Stomach (tissue), 9 donors: ENCODE measurements around the gene CISD3. TPM values are rescaled to one million over a fixed set of nuclear protein-coding genes. Genes with fewer than 3 reads are reported as not detected.

Experiments
- DNase-seq, 2 donors: peaks; one replicate each; pipeline versions ENCODE4 v3.0.0 to v3.0.0-alpha.2; 2013 to 2019
- H3K27ac ChIP-seq, 5 donors: fragments of 200-600 bp in 4 of 5; sonication (generic) in 4 of 5; one replicate each; pipeline ENCODE4 v1.5.1; 2013 to 2019; ENCODE audit warnings: mild to moderate bottlenecking in 1 of 5, moderate library complexity in 1 of 5
- H3K27me3 ChIP-seq, 3 donors: fragments of 200-600 bp; sonication (generic); one replicate each; pipeline ENCODE4 v1.5.1; 2017 to 2019; ENCODE audit warnings: mixed run types in 1 of 3
- H3K36me3 ChIP-seq, 4 donors: fragments of 200-600 bp; sonication (generic); 1 replicate in 3 of 4; 2 replicates in 1 of 4; pipeline ENCODE4 v1.5.1; 2016 to 2019
- H3K4me1 ChIP-seq, 4 donors: fragments of 200-600 bp; sonication (generic); one replicate each; pipeline ENCODE4 v1.5.1; 2016 to 2019
- H3K4me3 ChIP-seq, 4 donors: fragments of 200-600 bp; sonication (generic) in 3 of 4; one replicate each; pipeline ENCODE4 v1.5.1; 2016 to 2019; ENCODE audit warnings: mild to moderate bottlenecking in 1 of 4
- H3K9me3 ChIP-seq, 4 donors: fragments of 200-600 bp; sonication (generic); one replicate each; pipeline ENCODE4 v1.5.1; 2016 to 2019
- EP300 ChIP-seq: sonication (generic); formaldehyde crosslinking; IDR thresholded peaks from one replicate; pipeline ENCODE4 v1.6.1; 2017; ENCODE audit warnings: antibody characterized with exemption
- POLR2A ChIP-seq, 4 donors: fragments of 450-650 bp; IDR thresholded peaks; one replicate each; pipeline ENCODE4 v1.6.1; 2016; ENCODE audit warnings: antibody characterized with exemption in 4 of 4, control low read depth in 2 of 4, mild to moderate bottlenecking in 1 of 4, moderate library complexity in 1 of 4
- POLR2AphosphoS5 ChIP-seq, 3 donors: sonication (generic); formaldehyde crosslinking; IDR thresholded peaks; one replicate each; pipeline ENCODE4 v1.6.1; 2016; ENCODE audit warnings: antibody characterized with exemption in 3 of 3
- WGBS, 5 donors: extraction: QIAGEN DNeasy Blood & Tissue Kit in 3 of 5; methylation state at CpG; one replicate each; pipeline versions ENCODE4 v1.1.5 to v1.1.7; 2013 to 2018; 5-methylcytosine and 5-hydroxymethylcytosine counted together
- intact Hi-C: fragments of 100-400 bp; cut with DNase I; formaldehyde crosslinking; loops from one replicate; pipeline ENCODE4 v1.15.1; 2023; ENCODE audit warnings: low total_unique reads
- polyA plus RNA-seq, 3 donors: library from polyadenylated mRNA; stranded (reverse); fragments of 200-250 nt; gene quantifications; one replicate each; pipeline ENCODE4 v1.2.3, GENCODE V29; 2013
- total RNA-seq, 5 donors: library from RNA; depleted of rRNA; stranded (reverse); fragments of >200 nt; gene quantifications; one replicate each; pipeline versions ENCODE4 v1.1.0 to v1.2.3, GENCODE V29; 2014 to 2016
- TF ChIP-seq, protein P1 (sequence below), 7 experiments: fragments of 450-650 bp in 4 of 7; fragments of 200-600 bp in 3 of 7; sonication (generic) in 3 of 7; IDR thresholded peaks; one replicate each; pipeline ENCODE4 v1.5.1; 2016 to 2019; ENCODE audit warnings: antibody characterized with exemption in 7 of 7, control low read depth in 2 of 7, mild to moderate bottlenecking in 1 of 7
- donor health status: healthy with polysubstance abuse.
- donor health status: Bipolar disorder and iron deficiency.
- donor health status: healthy.

CISD3 gene
- total and polyA plus RNA-seq, 8 donors = 4.0 to 79.9 (median 33.7) TPM

DNA sequence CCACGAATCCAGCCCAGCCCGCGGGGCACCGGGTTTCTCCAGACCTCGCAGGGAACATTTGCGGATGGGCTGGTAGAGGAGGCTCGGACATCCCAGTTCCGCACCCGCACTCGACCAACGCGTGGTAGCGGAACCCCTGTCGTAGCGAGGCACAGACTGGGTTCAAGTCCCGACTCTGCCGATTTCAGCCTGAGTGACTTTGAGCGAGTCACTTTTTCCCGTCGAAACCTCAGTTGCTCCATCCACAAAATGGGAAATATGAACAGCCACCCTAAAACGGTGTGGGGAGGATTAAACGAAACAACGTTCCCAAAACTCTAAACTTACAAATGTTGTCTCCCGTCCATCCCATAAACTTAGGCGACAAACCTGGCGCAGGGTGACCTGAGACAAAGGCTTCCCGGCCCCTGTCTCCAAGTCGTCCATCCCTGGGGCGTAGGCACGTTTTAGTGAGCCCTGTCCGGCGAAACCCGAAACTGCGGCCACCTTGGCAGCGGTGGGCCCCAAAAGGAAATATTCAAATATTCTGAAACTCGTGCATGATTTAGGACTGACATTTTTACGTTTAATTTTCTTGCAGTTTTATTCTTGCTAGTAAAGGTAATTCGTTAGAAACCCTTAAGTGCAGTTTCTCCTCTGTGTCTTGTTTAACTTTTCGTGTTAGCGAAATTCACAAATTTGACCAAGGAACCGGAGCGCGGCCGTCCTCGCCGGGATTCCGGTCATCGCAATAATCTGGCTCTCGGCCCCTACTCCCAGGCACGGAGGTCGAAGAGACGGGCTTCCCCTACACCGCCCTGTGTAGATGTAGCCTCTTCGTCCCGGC lies 27.0 kb upstream of the CISD3 start:
- intact Hi-C loops = no loop called here
- WGBS, 5 donors = 1 to 2% (median 1%) methylated on average over 51 to 55 of the region's 55 CpGs
- no peaks in the 10 kb centered on the region for H3K27me3 ChIP-seq
- peak overlapping the region; percentile 90 to 99 (median 97) for H3K27ac ChIP-seq
- peaks cover 0 to 11% (median 7%) of the 10 kb centered on the region in 4 donors for H3K36me3 ChIP-seq
- DNase-seq = peak in 1 of 2 donors; percentile 39
- no peak for TF ChIP-seq POLR2AphosphoS5 (IDR thresholded peaks at IDR 0.05)
- TF ChIP-seq, protein P1, sequence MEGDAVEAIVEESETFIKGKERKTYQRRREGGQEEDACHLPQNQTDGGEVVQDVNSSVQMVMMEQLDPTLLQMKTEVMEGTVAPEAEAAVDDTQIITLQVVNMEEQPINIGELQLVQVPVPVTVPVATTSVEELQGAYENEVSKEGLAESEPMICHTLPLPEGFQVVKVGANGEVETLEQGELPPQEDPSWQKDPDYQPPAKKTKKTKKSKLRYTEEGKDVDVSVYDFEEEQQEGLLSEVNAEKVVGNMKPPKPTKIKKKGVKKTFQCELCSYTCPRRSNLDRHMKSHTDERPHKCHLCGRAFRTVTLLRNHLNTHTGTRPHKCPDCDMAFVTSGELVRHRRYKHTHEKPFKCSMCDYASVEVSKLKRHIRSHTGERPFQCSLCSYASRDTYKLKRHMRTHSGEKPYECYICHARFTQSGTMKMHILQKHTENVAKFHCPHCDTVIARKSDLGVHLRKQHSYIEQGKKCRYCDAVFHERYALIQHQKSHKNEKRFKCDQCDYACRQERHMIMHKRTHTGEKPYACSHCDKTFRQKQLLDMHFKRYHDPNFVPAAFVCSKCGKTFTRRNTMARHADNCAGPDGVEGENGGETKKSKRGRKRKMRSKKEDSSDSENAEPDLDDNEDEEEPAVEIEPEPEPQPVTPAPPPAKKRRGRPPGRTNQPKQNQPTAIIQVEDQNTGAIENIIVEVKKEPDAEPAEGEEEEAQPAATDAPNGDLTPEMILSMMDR (IDR thresholded peaks at IDR 0.05) = no peak
- TF ChIP-seq POLR2A (IDR thresholded peaks at IDR 0.05) = no peak
- TF ChIP-seq EP300 = no peak
- H3K4me3 ChIP-seq = peak overlapping the region; percentile 87 to 97 (median 94)
- H3K4me1 ChIP-seq = peaks cover 20 to 60% (median 51%) of the 10 kb centered on the region in 4 donors
- no peaks in the 10 kb centered on the region for H3K9me3 ChIP-seq

DNA sequence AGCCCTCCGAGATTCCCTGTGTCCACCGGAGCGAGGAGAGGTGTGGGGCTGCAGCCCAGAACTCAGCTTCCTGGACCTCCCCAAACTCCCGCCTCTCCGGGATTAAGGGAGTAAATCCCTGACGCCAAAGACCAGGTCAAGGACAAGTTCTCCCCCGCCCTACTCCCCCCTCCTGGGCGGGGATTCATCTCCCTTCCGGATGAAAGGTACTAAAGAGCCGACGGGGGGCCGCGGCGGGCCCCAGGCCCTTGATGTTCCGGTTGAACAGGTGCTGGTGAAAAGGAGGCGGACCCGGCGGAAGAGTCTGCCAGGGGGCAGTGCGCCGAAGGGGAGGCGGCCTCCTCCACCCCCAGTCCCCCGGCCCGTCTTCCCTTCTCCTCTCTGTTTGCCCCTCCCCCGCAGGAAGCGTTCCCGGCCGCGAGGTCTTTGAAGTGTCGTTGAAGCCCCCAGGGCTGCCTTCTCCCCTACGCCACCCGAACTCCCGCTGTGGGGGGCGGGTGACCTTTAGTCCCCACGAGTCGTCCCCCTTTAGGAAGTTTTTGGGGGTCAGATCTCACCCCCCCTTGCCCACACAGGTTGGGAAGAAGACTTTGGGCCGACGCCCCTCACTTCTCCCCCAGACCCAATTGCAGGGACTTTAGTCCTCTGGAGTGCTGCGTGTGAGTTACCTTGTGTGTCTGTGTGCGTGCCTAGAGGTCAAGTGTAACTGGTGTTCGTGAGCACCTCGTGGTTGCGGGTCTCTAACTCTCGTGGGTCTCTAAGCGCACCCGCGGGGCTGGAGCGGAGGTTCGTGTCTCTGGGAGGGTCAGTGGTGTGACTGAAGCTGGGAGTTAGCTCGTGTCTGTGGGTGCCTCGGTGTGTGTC lies 26.2 kb upstream of the CISD3 start:
- H3K4me3 ChIP-seq = peak overlapping the region; percentile 87 to 97 (median 94)
- peak; percentile 95 for DNase-seq
- no peaks in the 10 kb centered on the region for H3K9me3 ChIP-seq
- intact Hi-C loops = no loop called here
- TF ChIP-seq POLR2AphosphoS5 (IDR thresholded peaks at IDR 0.05) = peak in 2 of 3 donors; percentile 73 to 80
- TF ChIP-seq EP300 = no peak
- no peak for TF ChIP-seq POLR2A (IDR thresholded peaks at IDR 0.05)
- TF ChIP-seq, protein P1 (IDR thresholded peaks at IDR 0.05) = peak in 1 of 7 experiments; percentile 11
- 0 to 2% (median 1%) methylated on average over 32 to 50 of the region's 50 CpGs for WGBS, 5 donors
- peaks cover 2 to 19% (median 14%) of the 10 kb centered on the region in 4 donors for H3K36me3 ChIP-seq
- H3K27me3 ChIP-seq = no peaks in the 10 kb centered on the region
- H3K27ac ChIP-seq = peak overlapping the region; percentile 90 to 99 (median 97)
- H3K4me1 ChIP-seq = peaks cover 20 to 65% (median 55%) of the 10 kb centered on the region in 4 donors

DNA sequence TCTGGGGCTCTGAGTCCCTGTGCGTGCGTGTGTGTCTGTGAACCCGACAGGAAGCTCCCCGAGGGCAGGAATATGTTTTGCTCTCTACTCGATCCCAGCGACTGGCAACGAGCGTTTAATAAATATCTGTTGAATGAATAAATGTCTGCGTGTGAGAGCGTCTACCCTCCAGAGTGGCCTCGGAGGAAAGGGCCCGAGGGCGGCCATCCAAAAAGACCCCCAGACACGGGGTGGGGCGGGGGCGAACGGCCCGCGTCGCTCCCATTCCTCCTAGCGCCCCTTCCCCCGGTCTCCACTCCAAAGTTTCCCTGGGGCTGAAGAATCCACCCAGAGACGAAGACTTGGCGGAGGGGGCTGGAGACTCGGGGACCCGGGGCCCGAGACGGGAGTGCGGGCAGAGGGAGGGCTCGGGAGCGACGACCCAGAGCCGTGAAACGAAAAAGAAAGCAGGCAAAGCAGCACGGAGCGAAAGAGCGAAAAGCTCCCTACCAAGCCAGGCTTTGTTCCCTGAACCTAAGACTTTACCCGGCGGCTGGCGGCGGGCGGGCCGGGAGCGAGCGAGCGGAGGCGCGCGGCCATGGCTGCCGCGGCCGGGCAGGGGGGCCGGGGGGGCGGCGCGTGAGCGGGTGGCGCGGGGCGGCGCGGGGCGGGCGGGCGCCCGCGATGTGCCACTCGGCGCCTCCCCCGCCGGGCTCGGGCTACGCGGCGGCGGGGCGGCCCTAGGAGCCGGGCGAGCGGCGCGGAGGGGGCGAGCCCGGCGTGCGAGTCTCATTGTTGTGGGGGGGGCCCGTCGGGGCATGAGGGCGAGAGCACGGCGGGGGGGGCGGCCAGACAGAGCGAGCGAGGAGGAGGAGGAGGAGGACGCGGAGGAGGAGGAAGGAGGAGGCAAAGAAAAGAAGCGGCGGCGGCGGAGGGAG lies 25.3 kb upstream of the CISD3 start, which contains the start of gene MLLT6:
Gene MLLT6, plus strand, starts transcription at position 668 of the 917 bp plus-strand sequence. CDS start 360 bp downstream, outside the sequence.
- DNase-seq = peak; percentile 82 to 95
- Histone ChIP-seq H3K27ac (peak within 1 kb of the TSS; percentile 90 to 99 (median 97)), H3K4me1 (peaks cover 20 to 73% (median 53%) of the 10 kb centered on the region in 4 donors), H3K4me3 (peak within 1 kb of the TSS; percentile 87 to 97 (median 94)), H3K9me3 (no peaks in the 10 kb centered on the region), H3K27me3 (no peaks in the 10 kb centered on the region), H3K36me3 (peaks cover 9 to 28% (median 23%) of the 10 kb centered on the region in 4 donors)
- intact Hi-C loops = no loop called here
- 0 to 1% (median 1%) methylated on average over 44 to 95 of the region's 100 CpGs for WGBS, 5 donors
- peak in 2 of 3 donors; percentile 47 to 67 for TF ChIP-seq POLR2AphosphoS5 (IDR thresholded peaks at IDR 0.05)
- TF ChIP-seq, protein P1 (IDR thresholded peaks at IDR 0.05) = no peak
